Fibroblast of the aortic adventitia (primary cell): ENCODE measurements around the gene LGI2. TPM values are rescaled to one million over a fixed set of nuclear protein-coding genes. Genes with fewer than 3 reads are reported as not detected.

Experiments used
- DNase-seq: peaks from one replicate; pipeline ENCODE4 v3.0.0-alpha.2; 2010; ENCODE audit warnings: low read depth
- H3K4me3 ChIP-seq: 2 replicates; pipeline ENCODE4 v1.5.1; 2011; ENCODE audit warnings: low read depth, mild to moderate bottlenecking, control low read depth, low read length, moderate library complexity
- total RNA-seq: library from RNA; depleted of rRNA; stranded (reverse); fragments of >200 nt; gene quantifications from 2 replicates; pipeline ENCODE4 v1.2.3, GENCODE V29; 2012; ENCODE audit warnings: low replicate concordance
- TF ChIP-seq, protein P1 (sequence below): IDR thresholded peaks from 2 replicates; pipeline ENCODE4 v1.5.1; 2011; ENCODE audit warnings: mild to moderate bottlenecking, low read length, control low read depth, inconsistent platforms; ENCODE audit not compliant: insufficient read depth

The LGI2 gene, protein sequence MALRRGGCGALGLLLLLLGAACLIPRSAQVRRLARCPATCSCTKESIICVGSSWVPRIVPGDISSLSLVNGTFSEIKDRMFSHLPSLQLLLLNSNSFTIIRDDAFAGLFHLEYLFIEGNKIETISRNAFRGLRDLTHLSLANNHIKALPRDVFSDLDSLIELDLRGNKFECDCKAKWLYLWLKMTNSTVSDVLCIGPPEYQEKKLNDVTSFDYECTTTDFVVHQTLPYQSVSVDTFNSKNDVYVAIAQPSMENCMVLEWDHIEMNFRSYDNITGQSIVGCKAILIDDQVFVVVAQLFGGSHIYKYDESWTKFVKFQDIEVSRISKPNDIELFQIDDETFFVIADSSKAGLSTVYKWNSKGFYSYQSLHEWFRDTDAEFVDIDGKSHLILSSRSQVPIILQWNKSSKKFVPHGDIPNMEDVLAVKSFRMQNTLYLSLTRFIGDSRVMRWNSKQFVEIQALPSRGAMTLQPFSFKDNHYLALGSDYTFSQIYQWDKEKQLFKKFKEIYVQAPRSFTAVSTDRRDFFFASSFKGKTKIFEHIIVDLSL
- 0.54 and 6.5 TPM in 2 replicates for total RNA-seq

DNA sequence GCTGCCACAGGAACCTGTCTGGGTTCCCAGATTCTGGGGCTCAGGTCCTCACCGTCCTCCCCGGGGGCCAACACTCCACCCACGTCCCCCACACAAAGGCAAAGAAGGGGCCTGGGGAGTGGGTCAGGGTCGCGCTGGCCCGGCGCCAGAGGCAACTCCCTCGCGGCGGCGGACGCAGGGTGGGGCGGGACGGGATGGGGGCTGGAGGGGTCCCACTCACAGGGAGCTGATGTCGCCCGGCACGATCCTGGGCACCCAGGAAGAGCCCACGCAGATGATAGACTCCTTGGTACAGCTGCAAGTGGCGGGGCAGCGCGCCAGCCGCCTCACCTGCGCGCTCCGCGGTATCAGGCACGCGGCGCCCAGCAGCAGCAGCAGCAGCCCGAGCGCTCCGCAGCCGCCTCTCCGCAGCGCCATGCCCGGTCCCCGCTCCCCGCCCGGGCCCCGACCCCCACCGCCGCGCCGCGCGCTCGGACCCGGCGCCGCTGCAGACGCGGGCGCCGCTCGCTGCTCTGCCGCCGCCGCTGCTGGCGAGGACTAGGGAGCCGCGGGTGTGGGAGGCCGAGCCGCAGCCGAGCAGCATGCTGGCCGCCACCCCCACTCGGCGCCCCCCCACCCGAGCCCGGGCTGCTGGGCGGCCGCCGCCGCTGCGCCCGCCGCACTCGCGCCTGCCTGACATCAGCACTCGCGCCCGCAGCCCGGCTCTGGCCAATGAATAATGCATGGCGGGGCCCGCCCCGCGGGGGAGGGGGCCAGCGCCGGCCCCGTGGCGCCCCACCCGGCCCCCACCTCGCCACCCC is at the start of gene LGI2:
Gene LGI2 (minus strand): TSS at position 670 of the 800 bp plus-strand sequence. CDS start 253 bp downstream, at position 417.
- H3K4me3 ChIP-seq, result peak within 1 kb of the TSS; percentile 54
- TF ChIP-seq, protein P1, sequence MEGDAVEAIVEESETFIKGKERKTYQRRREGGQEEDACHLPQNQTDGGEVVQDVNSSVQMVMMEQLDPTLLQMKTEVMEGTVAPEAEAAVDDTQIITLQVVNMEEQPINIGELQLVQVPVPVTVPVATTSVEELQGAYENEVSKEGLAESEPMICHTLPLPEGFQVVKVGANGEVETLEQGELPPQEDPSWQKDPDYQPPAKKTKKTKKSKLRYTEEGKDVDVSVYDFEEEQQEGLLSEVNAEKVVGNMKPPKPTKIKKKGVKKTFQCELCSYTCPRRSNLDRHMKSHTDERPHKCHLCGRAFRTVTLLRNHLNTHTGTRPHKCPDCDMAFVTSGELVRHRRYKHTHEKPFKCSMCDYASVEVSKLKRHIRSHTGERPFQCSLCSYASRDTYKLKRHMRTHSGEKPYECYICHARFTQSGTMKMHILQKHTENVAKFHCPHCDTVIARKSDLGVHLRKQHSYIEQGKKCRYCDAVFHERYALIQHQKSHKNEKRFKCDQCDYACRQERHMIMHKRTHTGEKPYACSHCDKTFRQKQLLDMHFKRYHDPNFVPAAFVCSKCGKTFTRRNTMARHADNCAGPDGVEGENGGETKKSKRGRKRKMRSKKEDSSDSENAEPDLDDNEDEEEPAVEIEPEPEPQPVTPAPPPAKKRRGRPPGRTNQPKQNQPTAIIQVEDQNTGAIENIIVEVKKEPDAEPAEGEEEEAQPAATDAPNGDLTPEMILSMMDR, result no peak
- DNase-seq, result no peak

DNA sequence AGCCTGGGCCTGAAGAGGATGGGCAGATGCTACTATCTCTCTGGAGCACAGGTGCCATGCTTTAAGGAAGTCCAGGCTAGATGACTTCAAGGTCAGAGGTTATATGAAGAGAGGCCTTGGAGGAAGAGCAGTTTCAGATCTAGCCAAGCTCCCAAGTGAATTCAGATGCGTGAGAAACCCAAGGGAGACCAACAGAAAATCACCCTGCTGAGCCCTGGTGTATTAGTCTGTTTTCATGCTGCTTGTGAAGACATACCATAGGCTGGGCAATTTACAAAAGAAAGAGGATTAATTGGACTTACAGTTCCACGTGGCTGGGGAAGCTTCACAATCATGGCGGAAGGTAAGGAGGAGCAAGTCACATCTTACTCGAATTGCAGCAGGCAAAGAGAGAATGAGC is 47.8 kb upstream of the LGI2 start:
- no peak overlapping the region for H3K4me3 ChIP-seq
- TF ChIP-seq, protein P1, result no peak
- DNase-seq, result no peak

DNA sequence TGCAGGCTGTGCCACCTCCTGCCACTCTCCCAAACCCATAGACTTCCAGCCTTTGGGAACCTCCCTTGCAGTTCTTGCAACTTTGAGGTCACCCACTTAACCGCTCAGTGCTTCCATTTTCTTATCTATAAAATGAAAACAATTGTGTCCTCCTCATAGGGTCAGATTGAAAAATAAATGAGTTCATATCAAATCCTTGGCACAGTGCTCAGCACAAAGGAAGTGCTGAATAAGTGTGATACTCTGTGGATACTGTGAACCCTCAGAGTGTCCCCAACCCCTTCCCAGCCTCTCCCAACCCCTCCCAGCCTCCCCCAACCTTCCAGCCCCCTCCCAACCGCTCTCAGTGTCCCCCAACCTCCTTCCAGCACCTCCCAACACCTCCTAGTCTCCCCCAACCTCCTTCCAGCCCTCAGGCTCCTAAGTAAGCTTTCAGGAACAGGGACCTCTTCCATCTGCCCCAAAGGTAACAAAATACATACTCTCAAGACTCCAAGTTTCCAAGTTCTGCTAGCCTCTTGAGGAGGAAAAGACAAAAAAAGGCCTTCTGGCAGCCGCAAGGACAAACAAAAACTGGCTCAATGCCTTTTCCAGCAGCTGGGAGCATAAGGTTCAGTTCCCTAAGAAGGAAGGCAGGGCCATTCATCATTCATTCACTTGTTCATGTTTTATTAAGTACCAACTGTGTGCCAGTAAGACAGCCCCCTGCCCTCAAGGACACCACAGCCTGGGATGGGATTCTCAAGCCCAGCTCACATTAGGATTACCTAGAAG is 46.1 kb upstream of the LGI2 start:
- no peak for DNase-seq
- H3K4me3 ChIP-seq, result no peak overlapping the region
- TF ChIP-seq, protein P1, result no peak

DNA sequence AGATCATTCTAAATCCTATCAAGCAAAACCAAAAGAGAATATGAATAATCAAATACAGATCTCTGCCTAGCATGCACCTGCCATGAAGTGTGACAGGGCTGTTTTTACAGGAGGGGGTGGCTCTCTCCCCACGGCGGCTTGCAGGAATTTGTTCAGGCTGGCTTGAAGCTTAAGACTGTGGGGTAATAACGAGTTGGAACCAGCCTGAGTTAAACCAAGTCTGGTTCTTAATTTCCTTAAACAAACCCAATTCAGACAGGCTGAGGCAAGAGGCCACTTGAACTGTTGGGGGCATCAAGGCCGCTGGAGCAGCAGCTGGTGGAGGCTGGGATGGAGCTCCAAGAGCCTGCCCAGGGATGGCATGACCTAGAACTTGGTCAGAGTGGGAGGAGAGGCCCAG is 45.1 kb upstream of the LGI2 start:
- no peak for DNase-seq
- TF ChIP-seq, protein P1, result no peak
- no peak overlapping the region for H3K4me3 ChIP-seq

DNA sequence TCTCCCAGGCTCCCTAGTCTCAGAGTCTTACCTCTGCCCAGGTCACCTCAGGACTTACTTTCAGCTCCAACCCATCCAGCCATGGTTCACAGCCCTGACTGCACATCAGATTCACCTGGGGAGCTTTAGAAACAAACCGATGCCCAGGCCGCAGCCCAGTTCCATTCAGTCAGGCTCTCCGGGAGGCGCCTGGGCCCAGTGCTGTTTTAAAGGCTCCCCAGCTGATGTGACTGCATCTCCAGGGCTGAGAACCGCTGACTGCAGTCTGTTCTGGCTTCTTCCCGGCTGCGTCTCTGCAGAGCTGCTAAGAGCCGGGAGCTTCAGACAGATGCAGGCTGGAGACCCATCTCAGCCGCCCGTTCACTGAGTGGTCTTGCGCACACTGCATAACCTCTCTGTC is 44.4 kb upstream of the LGI2 start:
- no peak overlapping the region for H3K4me3 ChIP-seq
- DNase-seq, result no peak
- TF ChIP-seq, protein P1, result no peak

DNA sequence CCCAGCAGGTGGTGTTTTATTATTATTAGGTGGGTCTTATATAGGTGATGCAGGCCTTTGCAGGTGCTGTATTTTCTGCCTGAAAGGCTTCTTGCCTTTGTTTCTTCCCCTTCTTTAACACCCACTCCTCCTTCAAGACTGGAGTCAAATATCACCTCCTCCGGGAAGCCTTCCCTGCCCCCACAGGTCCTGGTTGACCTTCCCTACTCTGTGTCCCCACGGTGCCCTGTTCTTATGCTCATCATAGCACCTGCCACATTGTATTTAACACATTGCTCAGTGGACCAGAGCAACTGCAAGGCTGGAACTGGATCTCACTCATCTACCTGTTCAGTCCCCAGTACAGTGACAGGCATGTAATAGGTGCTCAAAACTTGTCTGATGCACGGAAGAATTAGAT is 39.8 kb upstream of the LGI2 start:
- no peak for DNase-seq
- TF ChIP-seq, protein P1, result no peak
- H3K4me3 ChIP-seq, result no peak overlapping the region
